ENCODE data around the gene NHSL1. TPM values are rescaled to one million over a fixed set of nuclear protein-coding genes. Genes with fewer than 3 reads are reported as not detected.

Gene NHSL1
- total and polyA plus RNA-seq, 4 donors: 6.6 to 33.0 (median 20.7) TPM

DNA sequence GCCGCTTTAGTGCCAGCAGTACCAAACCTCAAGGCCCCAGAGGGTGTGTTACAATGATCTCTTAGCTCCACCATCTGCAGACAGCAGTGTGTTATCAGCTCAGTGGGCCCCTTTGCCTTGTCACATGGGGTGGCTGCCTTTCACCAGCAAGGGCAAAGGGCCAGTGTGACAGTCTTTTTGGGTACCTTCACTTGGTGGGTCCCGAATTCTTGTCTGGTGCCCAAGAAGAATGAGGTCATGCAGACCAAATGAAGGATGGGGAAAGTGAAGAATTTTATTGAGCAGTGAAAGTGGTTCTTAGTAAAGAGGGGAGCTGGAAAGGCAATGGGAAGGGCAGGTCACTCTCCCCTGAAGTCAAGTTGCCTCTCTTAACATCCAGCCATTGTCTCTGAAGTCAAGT, 124.5 kb downstream of the NHSL1 start:
- H3K4me1 ChIP-seq (ENCODE audit: control insufficient read depth in 4 of 4, insufficient read depth in 4 of 4, low read length in 3 of 4): peaks cover 7 to 29% (median 19%) of the 10 kb centered on the region in 4 donors
- DNase-seq (ENCODE audit: low spot score): no peak
- WGBS: 95% methylated on average over 2 of the region's 2 CpGs
- H3K27ac ChIP-seq (ENCODE audit: low read depth in 1 of 2, low read length in 2 of 2): no peak overlapping the region
- H3K4me3 ChIP-seq (ENCODE audit: low read depth in 1 of 3, low read length in 3 of 3): no peak overlapping the region
- no peak for TF ChIP-seq REST (IDR thresholded peaks at IDR 0.05)
- no peak for TF ChIP-seq RAD21 (IDR thresholded peaks at IDR 0.05)
- TF ChIP-seq, protein P1, sequence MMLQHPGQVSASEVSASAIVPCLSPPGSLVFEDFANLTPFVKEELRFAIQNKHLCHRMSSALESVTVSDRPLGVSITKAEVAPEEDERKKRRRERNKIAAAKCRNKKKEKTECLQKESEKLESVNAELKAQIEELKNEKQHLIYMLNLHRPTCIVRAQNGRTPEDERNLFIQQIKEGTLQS (IDR thresholded peaks at IDR 0.05): no peak
- TF ChIP-seq NR2F2 (IDR thresholded peaks at IDR 0.05): no peak
- no peak for TF ChIP-seq FOXA2 (IDR thresholded peaks at IDR 0.05)
- no peaks in the 10 kb centered on the region for H3K36me3 ChIP-seq (ENCODE audit: control insufficient read depth in 4 of 4, insufficient read depth in 3 of 4, low read depth in 1 of 4, low read length in 3 of 4)
- no peaks in the 10 kb centered on the region for H3K9me3 ChIP-seq (ENCODE audit: control insufficient read depth in 4 of 4, low read length in 3 of 4)
- H3K27me3 ChIP-seq (ENCODE audit: control insufficient read depth in 4 of 4, insufficient read depth in 4 of 4, low read length in 3 of 4): no peaks in the 10 kb centered on the region
- no peak overlapping the region for H3K9ac ChIP-seq (ENCODE audit: low read depth in 1 of 2, low read length in 2 of 2)

- Histone ChIP-seq H3K9ac (ENCODE audit: low read depth in 1 of 2, low read length in 2 of 2) (no peak overlapping the region), H3K9me3 (ENCODE audit: control insufficient read depth in 4 of 4, low read length in 3 of 4) (no peaks in the 10 kb centered on the region), H3K4me3 (ENCODE audit: low read depth in 1 of 3, low read length in 3 of 3) (no peak overlapping the region), H3K36me3 (ENCODE audit: control insufficient read depth in 4 of 4, insufficient read depth in 3 of 4, low read depth in 1 of 4, low read length in 3 of 4) (no peaks in the 10 kb centered on the region), H3K27ac (ENCODE audit: low read depth in 1 of 2, low read length in 2 of 2) (no peak overlapping the region), H3K27me3 (ENCODE audit: control insufficient read depth in 4 of 4, insufficient read depth in 4 of 4, low read length in 3 of 4) (no peaks in the 10 kb centered on the region), H3K4me1 (ENCODE audit: control insufficient read depth in 4 of 4, insufficient read depth in 4 of 4, low read length in 3 of 4) (peaks cover 7 to 29% (median 19%) of the 10 kb centered on the region in 4 donors)
- no peak for DNase-seq (ENCODE audit: low spot score)
- TF ChIP-seq FOXA1 (IDR thresholded peaks at IDR 0.05) (no peak), EGR1 (IDR thresholded peaks at IDR 0.05; ENCODE audit: low read depth in 2 of 2) (no peak), HNF4G (IDR thresholded peaks at IDR 0.05) (no peak), JUND (IDR thresholded peaks at IDR 0.05) (no peak), YY1 (IDR thresholded peaks at IDR 0.05) (no peak), ZBTB33 (IDR thresholded peaks at IDR 0.05) (no peak), RXRA (IDR thresholded peaks at IDR 0.05) (no peak), GABPA (IDR thresholded peaks at IDR 0.05 in 1 of 2, conservative IDR thresholded peaks at IDR 0.05 in 1 of 2) (no peak), CTCF (IDR thresholded peaks at IDR 0.05; ENCODE audit: low read depth, low read length, missing input control) (no peak), SP1 (IDR thresholded peaks at IDR 0.05) (no peak), REST (IDR thresholded peaks at IDR 0.05) (no peak), TAF1 (conservative IDR thresholded peaks at IDR 0.05) (no peak)
- TF ChIP-seq, protein P1 (IDR thresholded peaks at IDR 0.05): no peak
- TF ChIP-seq, protein P2, sequence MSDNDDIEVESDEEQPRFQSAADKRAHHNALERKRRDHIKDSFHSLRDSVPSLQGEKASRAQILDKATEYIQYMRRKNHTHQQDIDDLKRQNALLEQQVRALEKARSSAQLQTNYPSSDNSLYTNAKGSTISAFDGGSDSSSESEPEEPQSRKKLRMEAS (IDR thresholded peaks at IDR 0.05): no peak
Measured at GRCh38 chr6:138374230-138374629, 125.1 kb downstream of the NHSL1 start.

All from liver (tissue), 9 donors.